ENCODE results near the gene ALKBH7. TPM values are rescaled to one million over a fixed set of nuclear protein-coding genes. Genes with fewer than 3 reads are reported as not detected.

Gene ALKBH7
- total RNA-seq, 1 donor from 2014 or later, result 79.1 TPM

DNA sequence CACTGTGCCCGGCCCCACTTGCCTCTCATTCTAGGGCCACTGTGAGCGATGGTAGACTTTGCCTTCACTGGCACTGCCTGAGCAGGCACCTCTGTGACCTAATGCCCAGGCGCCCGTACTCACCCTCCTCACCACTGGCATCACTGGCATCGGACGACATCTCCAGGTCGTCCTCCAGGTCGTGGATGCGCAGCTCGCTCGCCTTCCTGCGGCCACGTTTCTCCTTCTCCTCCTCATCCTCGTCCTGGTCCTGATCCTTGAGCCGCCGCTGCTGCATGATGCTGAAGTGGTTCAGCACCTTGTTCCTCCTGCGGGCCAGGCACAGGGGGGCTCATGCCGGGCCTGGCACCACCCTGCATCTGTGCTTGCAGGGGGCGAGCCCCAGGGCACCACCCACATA is 10.6 kb downstream of the ALKBH7 start:
- Mint-ChIP-seq H3K4me3 (ENCODE audit: low read depth) (no peak overlapping the region), H3K27ac (no peak overlapping the region), H3K9me3 (ENCODE audit: low read depth) (no peaks in the 10 kb centered on the region), H3K36me3 (ENCODE audit: insufficient read depth) (peaks cover 29% of the 10 kb centered on the region), H3K27me3 (no peaks in the 10 kb centered on the region), H3K4me1 (ENCODE audit: low read depth) (no peaks in the 10 kb centered on the region)
- no peak for DNase-seq (ENCODE audit: low spot score, unreplicated experiment)
- TF ChIP-seq, protein P1, sequence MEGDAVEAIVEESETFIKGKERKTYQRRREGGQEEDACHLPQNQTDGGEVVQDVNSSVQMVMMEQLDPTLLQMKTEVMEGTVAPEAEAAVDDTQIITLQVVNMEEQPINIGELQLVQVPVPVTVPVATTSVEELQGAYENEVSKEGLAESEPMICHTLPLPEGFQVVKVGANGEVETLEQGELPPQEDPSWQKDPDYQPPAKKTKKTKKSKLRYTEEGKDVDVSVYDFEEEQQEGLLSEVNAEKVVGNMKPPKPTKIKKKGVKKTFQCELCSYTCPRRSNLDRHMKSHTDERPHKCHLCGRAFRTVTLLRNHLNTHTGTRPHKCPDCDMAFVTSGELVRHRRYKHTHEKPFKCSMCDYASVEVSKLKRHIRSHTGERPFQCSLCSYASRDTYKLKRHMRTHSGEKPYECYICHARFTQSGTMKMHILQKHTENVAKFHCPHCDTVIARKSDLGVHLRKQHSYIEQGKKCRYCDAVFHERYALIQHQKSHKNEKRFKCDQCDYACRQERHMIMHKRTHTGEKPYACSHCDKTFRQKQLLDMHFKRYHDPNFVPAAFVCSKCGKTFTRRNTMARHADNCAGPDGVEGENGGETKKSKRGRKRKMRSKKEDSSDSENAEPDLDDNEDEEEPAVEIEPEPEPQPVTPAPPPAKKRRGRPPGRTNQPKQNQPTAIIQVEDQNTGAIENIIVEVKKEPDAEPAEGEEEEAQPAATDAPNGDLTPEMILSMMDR (IDR thresholded peaks at IDR 0.05; ENCODE audit: unreplicated experiment), result no peak

DNA sequence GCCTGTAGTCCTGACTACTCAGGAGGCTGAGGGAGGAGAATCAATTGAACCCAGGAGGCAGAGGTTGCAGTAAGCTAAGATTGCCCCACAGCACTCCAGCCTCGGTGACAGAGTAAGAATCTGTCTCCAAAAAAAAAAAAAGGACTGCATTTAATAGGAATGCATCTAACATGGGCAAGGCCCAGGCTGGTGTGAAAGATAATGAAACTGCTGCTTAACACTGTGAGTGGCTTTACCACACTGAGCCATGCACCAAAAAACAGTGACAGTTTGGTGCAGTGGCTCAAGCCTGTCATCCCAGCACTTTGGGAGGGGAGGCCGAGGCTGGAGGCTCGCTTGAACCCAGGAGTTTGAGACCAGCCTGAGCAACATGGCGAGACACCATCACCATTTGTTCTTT is 11.8 kb downstream of the ALKBH7 start:
- DNase-seq (ENCODE audit: low spot score, unreplicated experiment), result no peak
- Mint-ChIP-seq H3K36me3 (ENCODE audit: insufficient read depth) (peaks cover 28% of the 10 kb centered on the region), H3K27ac (no peak overlapping the region), H3K4me3 (ENCODE audit: low read depth) (no peak overlapping the region), H3K4me1 (ENCODE audit: low read depth) (no peaks in the 10 kb centered on the region), H3K9me3 (ENCODE audit: low read depth) (no peaks in the 10 kb centered on the region), H3K27me3 (no peaks in the 10 kb centered on the region)
- TF ChIP-seq, protein P1 (IDR thresholded peaks at IDR 0.05; ENCODE audit: unreplicated experiment), result no peak

DNA sequence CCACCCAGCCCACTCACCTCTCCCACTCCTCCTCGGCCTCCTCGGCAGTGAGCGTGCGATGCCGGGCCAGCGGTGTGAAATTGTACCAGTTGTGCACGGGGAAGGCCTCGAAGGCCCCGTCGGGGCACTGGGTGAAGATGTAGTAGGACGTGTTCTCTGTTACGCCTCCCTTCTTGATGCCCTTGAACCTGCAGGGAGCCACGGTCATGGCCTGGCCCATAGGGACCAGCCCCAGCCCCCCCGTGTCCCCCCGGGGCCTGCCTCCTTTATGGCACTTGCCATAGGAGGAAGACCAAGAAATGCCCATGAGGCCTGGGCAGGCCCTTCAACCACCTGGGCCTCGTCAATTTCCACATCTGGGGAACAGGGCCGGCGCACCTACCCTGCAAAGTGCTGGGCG is 14.8 kb downstream of the ALKBH7 start:
- no peaks in the 10 kb centered on the region for H3K9me3 Mint-ChIP-seq (ENCODE audit: low read depth)
- no peak overlapping the region for H3K4me3 Mint-ChIP-seq (ENCODE audit: low read depth)
- H3K27me3 Mint-ChIP-seq, result no peaks in the 10 kb centered on the region
- H3K4me1 Mint-ChIP-seq (ENCODE audit: low read depth), result peaks cover 9% of the 10 kb centered on the region
- TF ChIP-seq, protein P1 (IDR thresholded peaks at IDR 0.05; ENCODE audit: unreplicated experiment), result no peak
- H3K27ac Mint-ChIP-seq, result no peak overlapping the region
- no peak for DNase-seq (ENCODE audit: low spot score, unreplicated experiment)
- H3K36me3 Mint-ChIP-seq (ENCODE audit: insufficient read depth), result peaks cover 15% of the 10 kb centered on the region

DNA sequence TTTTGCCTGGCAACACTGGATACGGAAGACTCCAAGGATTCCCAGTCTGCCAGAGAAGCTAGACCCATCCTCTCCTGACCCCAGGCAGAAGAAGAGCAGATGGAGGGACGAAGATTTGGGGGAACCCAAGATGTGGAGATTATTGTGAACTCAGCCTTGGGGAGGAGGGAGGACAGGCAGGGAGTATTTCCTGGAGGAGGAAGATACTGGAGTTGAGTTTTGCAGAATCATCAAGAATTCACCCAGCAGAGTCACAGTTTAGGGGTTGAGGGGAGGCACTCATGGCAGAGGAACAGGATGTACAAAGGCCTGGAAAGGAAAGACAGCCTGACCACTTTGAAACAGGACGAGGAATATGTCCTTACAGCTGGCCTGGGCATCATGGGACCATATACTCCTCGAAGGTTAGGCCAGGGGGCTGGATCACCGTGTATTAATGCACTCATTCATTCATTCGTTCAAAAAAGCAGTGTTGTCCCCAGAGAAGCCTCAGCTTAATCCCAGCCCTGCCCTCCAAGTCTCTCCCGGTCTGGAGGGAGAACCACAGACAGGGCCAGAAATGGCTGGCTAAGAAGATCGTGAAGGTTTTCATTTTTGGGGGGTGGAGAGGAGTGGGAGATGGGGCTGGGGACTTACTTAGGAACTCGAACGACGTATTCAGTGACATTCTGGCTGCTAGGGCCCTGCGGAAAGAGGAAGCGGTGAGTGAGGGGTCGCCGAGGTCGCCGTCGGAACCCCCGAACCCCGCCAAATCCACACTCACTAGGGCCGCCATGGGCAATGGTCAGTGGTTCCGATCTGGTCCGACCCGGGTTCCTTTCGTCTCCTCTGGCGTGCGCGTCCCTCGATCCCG is 19.9 kb downstream of the ALKBH7 start:
- DNase-seq (ENCODE audit: low spot score, unreplicated experiment), result no peak
- Mint-ChIP-seq H3K27ac (peak overlapping the region; percentile 95), H3K4me3 (ENCODE audit: low read depth) (peak overlapping the region; percentile 90), H3K9me3 (ENCODE audit: low read depth) (no peaks in the 10 kb centered on the region), H3K27me3 (no peaks in the 10 kb centered on the region), H3K36me3 (ENCODE audit: insufficient read depth) (peaks cover 8% of the 10 kb centered on the region), H3K4me1 (ENCODE audit: low read depth) (peaks cover 20% of the 10 kb centered on the region)
- TF ChIP-seq, protein P1 (IDR thresholded peaks at IDR 0.05; ENCODE audit: unreplicated experiment), result no peak

DNA sequence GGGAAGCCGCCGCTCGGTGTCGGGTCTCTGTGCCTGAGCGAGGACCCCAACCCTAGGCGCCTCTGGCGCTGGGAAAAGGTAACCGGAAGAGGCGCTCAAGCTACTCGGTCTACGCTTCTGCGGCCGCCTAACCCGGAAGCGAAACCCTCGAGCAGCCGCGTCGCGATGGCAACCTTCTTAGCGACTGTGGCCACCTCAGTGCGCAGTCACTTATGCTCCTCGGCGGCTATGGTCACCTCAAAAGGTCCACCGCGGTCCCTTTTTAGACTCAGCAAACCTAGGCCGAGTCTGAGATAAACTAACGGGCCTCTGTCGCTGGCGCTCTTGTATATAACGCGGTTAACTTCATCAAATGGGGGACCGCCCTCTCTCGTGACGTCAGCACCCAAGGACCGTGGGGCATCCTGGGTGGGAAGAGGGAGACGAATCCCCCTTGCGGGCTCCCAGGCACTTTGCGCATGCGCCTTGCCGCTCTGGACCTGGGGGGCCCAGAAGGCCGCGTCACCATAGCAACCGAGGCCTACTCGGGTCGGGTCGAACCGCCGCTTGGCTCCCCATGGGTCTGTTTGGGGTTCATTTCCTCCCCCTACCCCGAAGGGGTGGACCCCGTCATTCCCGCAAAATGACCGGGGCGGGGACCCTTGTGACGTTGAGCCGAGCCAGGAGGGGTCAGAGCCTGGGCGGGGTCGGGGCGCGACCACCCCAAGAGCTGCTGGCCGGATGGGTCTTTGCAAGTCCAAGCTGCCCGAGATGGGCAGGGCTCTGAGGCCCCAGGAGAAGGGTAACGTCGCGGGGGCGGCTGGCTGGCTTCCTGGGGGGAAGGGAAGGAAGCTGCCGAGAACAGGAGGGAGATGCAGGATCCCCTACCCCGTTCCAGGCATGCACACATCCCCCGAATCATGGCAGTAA is 20.7 kb downstream of the ALKBH7 start, which contains the start of gene GTF2F1:
TSS of gene GTF2F1 (minus strand) at position 91 of the 909 bp plus-strand sequence. CDS start 169 bp downstream, outside the sequence.
- H3K27me3 Mint-ChIP-seq, result no peaks in the 10 kb centered on the region
- TF ChIP-seq, protein P1 (IDR thresholded peaks at IDR 0.05; ENCODE audit: unreplicated experiment), result peak; percentile 35
- H3K4me1 Mint-ChIP-seq (ENCODE audit: low read depth), result peaks cover 20% of the 10 kb centered on the region
- H3K9me3 Mint-ChIP-seq (ENCODE audit: low read depth), result no peaks in the 10 kb centered on the region
- peak within 1 kb of the TSS; percentile 90 for H3K4me3 Mint-ChIP-seq (ENCODE audit: low read depth)
- peaks cover 5% of the 10 kb centered on the region for H3K36me3 Mint-ChIP-seq (ENCODE audit: insufficient read depth)
- peak within 1 kb of the TSS; percentile 95 for H3K27ac Mint-ChIP-seq
- DNase-seq (ENCODE audit: low spot score, unreplicated experiment), result peak; percentile 87

Data from progenitor cell of endocrine pancreas (in vitro differentiated cells).